Fibroblast of villous mesenchyme (primary cell): ENCODE data around the gene SH3RF3. TPM values are rescaled to one million over a fixed set of nuclear protein-coding genes. Genes with fewer than 3 reads are reported as not detected.

ENCODE experiments used
- DNase-seq: peaks from one replicate; pipeline ENCODE4 v3.0.0-alpha.2; 2010; ENCODE audit warnings: low read depth
- H3K4me3 ChIP-seq: 2 replicates; pipeline ENCODE4 v1.5.1; 2011; ENCODE audit warnings: low read depth, mild to moderate bottlenecking, low read length
- total RNA-seq: library from RNA; depleted of rRNA; stranded (reverse); fragments of >200 nt; gene quantifications from 2 replicates; pipeline ENCODE4 v1.2.3, GENCODE V29; 2012
- TF ChIP-seq, protein P1 (sequence below): IDR thresholded peaks from 2 replicates; pipeline ENCODE4 v1.5.1; 2012; ENCODE audit warnings: low read depth, mild to moderate bottlenecking, low read length; ENCODE audit not compliant: insufficient read depth

The SH3RF3 gene
- total RNA-seq, 1 donor: 13.4 TPM

DNA sequence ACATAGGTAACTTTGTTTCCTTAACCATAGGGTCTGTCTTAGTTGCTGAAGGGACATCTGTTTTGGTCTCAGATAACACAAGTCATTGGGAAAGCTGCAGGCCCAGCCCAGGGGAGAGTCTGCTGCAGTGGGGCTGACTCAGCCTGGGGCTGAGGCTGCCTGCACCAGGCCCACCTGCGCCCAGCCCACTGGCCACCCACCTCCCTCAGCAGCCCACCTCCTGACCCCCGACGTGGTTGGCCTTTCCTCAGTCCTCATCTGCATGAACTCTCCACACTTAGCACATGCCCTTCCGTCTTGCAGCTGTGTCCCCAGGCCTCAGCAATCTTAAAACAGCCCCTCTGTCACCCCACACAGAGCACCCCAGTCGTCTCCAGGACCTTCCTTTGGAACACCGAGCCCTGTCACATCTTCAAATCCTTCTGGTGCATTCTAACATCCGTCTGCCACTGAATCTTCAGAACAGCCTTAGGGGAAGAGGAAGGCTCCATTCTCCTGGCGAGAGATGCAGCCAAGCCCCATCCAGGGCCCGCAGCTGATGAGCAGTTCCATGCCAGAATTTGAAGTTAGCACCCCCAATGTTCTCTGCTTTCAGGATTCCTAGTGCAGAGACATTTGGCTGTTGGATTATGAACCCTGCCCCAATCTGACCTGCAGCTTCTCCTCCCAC is 253.4 kb downstream of the SH3RF3 start:
- TF ChIP-seq, protein P1, sequence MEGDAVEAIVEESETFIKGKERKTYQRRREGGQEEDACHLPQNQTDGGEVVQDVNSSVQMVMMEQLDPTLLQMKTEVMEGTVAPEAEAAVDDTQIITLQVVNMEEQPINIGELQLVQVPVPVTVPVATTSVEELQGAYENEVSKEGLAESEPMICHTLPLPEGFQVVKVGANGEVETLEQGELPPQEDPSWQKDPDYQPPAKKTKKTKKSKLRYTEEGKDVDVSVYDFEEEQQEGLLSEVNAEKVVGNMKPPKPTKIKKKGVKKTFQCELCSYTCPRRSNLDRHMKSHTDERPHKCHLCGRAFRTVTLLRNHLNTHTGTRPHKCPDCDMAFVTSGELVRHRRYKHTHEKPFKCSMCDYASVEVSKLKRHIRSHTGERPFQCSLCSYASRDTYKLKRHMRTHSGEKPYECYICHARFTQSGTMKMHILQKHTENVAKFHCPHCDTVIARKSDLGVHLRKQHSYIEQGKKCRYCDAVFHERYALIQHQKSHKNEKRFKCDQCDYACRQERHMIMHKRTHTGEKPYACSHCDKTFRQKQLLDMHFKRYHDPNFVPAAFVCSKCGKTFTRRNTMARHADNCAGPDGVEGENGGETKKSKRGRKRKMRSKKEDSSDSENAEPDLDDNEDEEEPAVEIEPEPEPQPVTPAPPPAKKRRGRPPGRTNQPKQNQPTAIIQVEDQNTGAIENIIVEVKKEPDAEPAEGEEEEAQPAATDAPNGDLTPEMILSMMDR: no peak
- H3K4me3 ChIP-seq: no peak overlapping the region
- DNase-seq: no peak

DNA sequence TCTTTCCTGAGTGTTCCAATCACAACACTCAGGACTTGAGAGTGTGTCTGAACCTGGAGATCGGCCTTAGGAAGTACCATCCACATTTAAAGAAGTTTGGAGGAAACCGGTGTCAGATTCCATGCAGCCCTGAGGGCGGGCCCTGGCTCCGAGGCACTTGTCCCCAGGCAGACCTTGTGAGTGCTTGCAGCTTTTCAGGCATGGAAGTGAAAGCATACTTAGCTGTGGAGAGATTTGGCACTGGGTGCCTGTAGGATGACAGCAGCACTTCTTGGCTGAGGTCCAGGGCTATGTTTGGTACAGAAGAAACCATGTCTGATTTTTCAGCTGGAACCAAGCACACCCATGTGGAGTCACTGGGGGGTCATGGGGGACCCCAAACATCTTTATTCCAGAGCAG is 253.9 kb downstream of the SH3RF3 start:
- H3K4me3 ChIP-seq: no peak overlapping the region
- TF ChIP-seq, protein P1: no peak
- DNase-seq: peak; percentile 76

DNA sequence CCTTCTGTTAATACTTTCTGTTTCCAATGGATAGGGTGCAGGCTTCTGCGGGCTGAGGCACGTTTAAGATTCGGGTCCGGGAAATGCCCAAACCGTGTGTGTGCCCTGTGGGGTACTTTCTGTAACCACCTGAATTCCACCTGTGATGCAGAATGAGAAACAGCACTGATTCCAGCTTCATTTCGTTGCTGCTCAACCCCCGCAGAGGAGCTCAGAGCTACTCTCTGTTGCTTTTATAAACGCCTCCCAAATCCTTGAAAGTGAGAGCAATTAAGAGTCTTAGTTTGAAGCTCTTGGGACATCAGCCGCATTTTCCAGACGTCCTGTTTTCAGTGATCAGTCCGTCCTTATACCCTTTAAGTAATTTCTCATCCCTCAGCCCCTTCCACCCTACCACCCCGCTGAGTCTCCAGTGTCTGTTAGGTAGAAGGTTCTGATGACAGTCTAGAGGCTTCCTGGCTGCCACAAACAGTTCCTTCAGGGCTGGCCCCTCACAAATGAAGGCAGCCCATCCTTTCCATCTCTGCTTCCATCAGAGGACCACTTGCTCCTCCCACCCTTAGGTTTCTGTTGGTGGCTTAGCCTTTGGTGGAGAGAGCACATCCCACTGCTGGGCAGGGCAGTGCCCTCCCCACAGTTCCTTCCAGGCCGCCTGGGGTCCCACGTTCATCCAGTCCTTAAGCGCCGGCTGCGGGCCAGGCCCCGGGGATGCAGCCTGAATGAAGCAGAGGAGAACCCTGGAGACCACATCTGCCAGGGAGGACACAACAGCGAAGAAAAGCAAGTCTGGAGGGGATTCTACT is 254.7 kb downstream of the SH3RF3 start:
- TF ChIP-seq, protein P1: no peak
- no peak overlapping the region for H3K4me3 ChIP-seq
- DNase-seq: no peak

DNA sequence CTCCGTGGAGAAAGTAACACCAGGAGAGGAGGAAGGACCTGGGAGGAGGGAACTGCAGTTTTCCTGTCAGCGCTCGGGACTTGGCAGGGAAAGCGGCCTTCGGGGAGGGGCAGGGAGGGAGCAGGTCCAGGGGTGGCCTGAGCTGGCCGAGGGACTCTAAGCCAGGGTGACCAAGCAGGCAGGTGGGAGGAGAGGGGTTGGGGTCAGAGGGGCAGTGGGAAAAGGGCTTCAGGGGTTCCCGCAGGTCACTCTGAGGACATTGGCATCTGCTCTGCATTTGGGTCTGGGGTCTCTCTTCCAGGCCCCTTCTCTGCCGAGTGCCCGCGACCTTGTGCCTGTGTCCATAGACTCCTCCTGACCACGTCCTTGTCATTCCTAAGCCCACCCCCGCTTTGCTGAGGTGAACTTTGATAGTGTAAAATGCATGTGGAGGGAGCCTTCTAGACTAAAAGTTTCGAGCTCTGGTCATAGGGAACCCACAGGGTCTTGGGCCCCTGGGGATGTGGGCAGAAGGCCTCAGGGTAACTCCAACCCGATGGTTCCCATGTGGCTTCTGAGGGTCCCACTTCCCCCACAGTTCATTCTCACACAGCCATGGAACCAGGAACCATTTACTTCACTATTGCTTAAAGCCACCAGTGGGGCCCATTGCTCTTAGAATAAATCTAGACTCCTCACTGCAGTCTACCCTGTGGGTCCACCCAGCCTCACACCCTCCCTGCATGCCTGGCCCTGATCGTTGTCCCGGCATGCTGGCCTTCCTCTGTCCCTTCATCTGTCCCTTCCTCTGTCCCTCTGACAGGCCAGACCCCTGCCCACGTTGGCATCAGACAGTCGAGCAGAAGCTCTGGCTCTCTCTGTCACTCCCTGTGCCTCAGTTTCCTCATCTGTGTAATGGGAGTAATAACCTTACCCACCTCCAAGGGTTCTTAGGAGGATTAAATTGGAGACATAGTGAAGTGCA is 255.6 kb downstream of the SH3RF3 start:
- TF ChIP-seq, protein P1: no peak
- no peak for DNase-seq
- no peak overlapping the region for H3K4me3 ChIP-seq

DNA sequence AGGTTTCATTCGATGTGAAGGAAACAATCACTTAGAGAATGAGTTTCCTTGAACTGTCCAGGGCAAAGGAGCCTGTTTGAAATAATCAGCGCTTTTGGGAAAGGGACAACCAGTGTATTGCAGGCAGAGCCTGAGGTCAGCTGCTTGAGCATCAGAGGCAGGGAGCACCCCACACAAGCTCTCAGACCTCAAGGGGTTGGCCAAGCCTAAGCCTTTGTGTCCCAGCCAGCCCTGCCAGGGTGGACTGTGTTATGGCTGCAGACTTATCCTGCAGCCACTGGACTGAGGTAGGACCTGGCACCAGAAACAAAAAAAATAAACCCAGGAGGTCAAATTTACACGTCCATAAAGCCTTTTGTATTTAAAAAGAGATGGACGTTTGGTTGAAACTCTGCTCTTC is 256.5 kb downstream of the SH3RF3 start:
- TF ChIP-seq, protein P1: no peak
- no peak overlapping the region for H3K4me3 ChIP-seq
- DNase-seq: no peak

DNA sequence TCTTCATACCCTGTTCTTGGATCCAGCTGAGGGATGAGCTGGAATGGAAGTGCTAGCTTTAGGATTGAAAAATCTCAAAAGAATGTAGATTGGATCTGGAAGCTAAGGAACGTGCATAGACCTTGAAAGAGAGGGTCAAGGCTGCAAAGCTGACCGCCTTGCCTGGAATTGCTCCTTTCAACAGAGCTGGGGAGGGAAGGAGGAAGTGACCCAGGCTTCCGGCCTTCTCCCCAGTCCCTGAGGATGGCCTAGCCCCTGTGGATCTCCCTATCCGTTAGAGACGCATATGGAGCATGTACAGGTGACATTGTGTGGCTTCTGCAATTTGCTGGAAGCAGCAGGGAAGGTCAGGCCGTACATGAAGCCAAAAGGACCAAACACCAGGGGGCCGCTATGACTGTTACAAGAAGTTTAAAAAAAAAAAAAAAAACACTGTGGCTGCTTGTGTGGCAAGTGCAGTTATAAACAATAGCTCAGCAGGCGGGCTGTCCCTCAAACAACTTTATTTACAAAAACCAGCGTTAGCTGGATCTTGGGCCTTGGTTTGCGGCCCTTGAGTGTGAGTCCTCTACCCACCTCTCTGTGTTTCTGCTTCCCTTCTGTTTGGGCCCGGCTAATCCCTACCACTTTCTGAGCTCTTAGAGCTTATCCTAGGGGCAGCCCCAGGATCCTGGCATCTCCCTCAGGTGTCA is 257.1 kb downstream of the SH3RF3 start:
- TF ChIP-seq, protein P1: no peak
- no peak for DNase-seq
- H3K4me3 ChIP-seq: no peak overlapping the region
